HEK293T (cell line): ENCODE measurements around the gene OR2T33.

Experiments
- HDGF ChIP-seq: fragments of 450-650 bp; IDR thresholded peaks from 2 replicates; pipeline ENCODE4 v1.6.1; 2017; ENCODE audit warnings: antibody characterized with exemption, borderline replicate concordance
- LEF1 ChIP-seq: fragments of 450-650 bp; IDR thresholded peaks from 2 replicates; pipeline ENCODE4 v1.6.1; 2017; ENCODE audit warnings: mild to moderate bottlenecking, borderline replicate concordance

- TF ChIP-seq LEF1 (no peak), HDGF (no peak)
These were observed 52.2 kb downstream of the OR2T33 start for GRCh38 chr1:248225537-248225936.
